Astrocyte of the spinal cord (primary cell): Measurements from ENCODE around the gene STX7.

Experiments
- DNase-seq: peaks from one replicate; pipeline ENCODE4 v3.0.0; 2011; ENCODE audit warnings: low read depth, low spot score
- H3K4me3 ChIP-seq: 2 replicates; pipeline ENCODE4 v1.5.1; 2011; ENCODE audit warnings: low read depth, mild to moderate bottlenecking, low read length, moderate library complexity
- in situ Hi-C: cut with HindIII; loops from 2 replicates; pipeline ENCODE4 v1.10.0; 2017; ENCODE audit warnings: low sequenced_read_pairs
- TF ChIP-seq, protein P1 (sequence below): IDR thresholded peaks from 2 replicates; pipeline ENCODE4 v1.5.1; 2012; ENCODE audit warnings: low read depth, mild to moderate bottlenecking, low read length, inconsistent platforms

The STX7 gene

DNA sequence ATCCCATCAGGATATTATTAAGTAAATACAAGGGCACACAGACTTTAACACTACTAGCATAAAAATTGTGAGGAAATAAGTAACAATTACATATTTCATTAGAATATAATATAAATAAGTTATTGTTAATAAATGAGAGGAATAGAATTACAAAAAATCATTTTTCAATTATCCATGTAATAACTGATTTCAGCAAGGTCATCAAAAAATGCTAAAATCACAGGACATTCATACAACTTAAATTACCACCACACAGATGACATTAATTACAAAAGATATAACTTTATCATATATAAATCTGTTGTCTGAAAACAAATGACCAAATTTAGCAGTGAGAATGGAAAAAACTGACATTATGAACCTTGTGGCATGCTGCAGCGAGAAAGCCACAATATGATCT, 37.0 kb downstream of the STX7 start:
- in situ Hi-C loops = loop anchor here (25.0 kb wide), 1 partner anchor 189 kb away; no protein-coding TSS in a partner anchor
- TF ChIP-seq, protein P1, sequence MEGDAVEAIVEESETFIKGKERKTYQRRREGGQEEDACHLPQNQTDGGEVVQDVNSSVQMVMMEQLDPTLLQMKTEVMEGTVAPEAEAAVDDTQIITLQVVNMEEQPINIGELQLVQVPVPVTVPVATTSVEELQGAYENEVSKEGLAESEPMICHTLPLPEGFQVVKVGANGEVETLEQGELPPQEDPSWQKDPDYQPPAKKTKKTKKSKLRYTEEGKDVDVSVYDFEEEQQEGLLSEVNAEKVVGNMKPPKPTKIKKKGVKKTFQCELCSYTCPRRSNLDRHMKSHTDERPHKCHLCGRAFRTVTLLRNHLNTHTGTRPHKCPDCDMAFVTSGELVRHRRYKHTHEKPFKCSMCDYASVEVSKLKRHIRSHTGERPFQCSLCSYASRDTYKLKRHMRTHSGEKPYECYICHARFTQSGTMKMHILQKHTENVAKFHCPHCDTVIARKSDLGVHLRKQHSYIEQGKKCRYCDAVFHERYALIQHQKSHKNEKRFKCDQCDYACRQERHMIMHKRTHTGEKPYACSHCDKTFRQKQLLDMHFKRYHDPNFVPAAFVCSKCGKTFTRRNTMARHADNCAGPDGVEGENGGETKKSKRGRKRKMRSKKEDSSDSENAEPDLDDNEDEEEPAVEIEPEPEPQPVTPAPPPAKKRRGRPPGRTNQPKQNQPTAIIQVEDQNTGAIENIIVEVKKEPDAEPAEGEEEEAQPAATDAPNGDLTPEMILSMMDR = no peak
- DNase-seq = no peak
- no peak overlapping the region for H3K4me3 ChIP-seq

GRCh38 chr6:132471787-132472186, 41.1 kb downstream of the STX7 start:
- in situ Hi-C loops = no loop called here
- TF ChIP-seq, protein P1 = no peak
- no peak for DNase-seq
- no peak overlapping the region for H3K4me3 ChIP-seq

- no peak overlapping the region for H3K4me3 ChIP-seq
- in situ Hi-C loops = no loop called here
- TF ChIP-seq, protein P1 = no peak
- no peak for DNase-seq
Observed at GRCh38 chr6:132466952-132467351, 46.0 kb downstream of the STX7 start.

DNA sequence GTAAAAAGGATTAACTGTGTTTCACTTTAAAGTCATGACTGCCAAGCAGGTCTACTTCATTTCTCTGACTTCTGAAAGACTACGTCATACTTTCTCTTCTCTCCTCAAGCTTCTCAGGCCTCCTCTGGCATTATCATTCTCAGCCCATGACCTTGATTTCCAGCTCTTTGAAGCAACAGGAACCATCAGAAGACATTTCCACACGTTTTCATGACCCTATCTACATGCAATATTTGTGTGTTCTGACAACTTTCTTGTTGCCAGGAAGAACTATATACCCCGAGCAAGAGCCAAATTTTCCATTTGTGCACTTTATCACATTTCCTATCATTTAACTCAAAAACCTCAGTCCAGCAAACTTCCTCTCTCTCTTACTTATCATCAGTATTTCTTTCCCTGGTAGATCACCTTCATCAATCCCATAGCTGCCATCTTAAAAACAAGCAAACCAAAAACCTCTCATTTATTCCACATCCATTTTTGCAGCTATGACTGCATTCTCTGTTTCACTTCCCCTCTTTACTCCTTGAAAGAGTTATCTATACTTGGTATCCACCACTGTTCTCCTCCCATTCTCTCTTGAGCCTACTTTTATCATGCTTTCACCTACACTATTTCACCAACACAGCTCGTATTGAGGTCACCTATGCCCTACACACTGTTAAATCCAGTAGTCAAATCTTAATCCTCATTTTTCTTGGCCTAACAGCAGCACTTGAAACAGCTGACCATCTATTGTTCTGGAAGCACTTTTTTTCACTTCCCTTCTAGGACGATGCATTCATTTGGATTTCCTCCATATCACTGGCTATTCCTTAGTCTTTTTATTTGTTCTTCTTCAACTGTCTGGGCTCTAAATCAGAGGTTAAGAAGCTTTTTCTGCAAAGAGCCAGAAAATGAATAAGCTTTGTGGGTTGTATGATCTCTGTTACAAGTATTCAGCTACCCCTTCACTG, 47.1 kb downstream of the STX7 start:
- DNase-seq = no peak
- H3K4me3 ChIP-seq = no peak overlapping the region
- in situ Hi-C loops = no loop called here
- TF ChIP-seq, protein P1 = no peak

GRCh38 chr6:132464538-132465256, 48.2 kb downstream of the STX7 start:
- in situ Hi-C loops = no loop called here
- TF ChIP-seq, protein P1 = no peak
- no peak for DNase-seq
- no peak overlapping the region for H3K4me3 ChIP-seq

- in situ Hi-C loops = no loop called here
- DNase-seq = no peak
- TF ChIP-seq, protein P1 = no peak
- H3K4me3 ChIP-seq = no peak overlapping the region
Observed at GRCh38 chr6:132461958-132462357, 51.0 kb downstream of the STX7 start.
